ENCODE results near the gene PAPSS1.
A peak's percentile ranks its signal among the peaks of the same experiment; 100 is the strongest.

- no peak for TF ChIP-seq POLR2A (IDR thresholded peaks at IDR 0.05)
- peak; percentile 33 to 52 for TF ChIP-seq CTCF (IDR thresholded peaks at IDR 0.05)
- TF ChIP-seq EP300 (IDR thresholded peaks at IDR 0.05), result no peak
- no peak for TF ChIP-seq POLR2AphosphoS5 (IDR thresholded peaks at IDR 0.05)
These were observed 37.9 kb upstream of the PAPSS1 start for GRCh38 chr4:107757864-107758476.
